GM15510 (cell line): ENCODE results near the gene RUNX3.

Source experiments
- POLR2A ChIP-seq: IDR thresholded peaks from 3 replicates; pipeline ENCODE4 v1.6.1; 2011; ENCODE audit warnings: borderline replicate concordance; ENCODE audit not compliant: insufficient read length; ENCODE audit errors: extremely low read depth

Gene RUNX3

GRCh38 chr1:24929398-24930259, 447 bp downstream of the RUNX3 start:
- TF ChIP-seq POLR2A: no peak

GRCh38 chr1:24928689-24929397, 1.2 kb downstream of the RUNX3 start:
- peak; percentile 18 for TF ChIP-seq POLR2A

- no peak for TF ChIP-seq POLR2A
These were observed 1.9 kb downstream of the RUNX3 start for GRCh38 chr1:24927988-24928688.

- no peak for TF ChIP-seq POLR2A
These were observed 2.6 kb downstream of the RUNX3 start for GRCh38 chr1:24927473-24927872.

GRCh38 chr1:24926563-24927249, 3.4 kb downstream of the RUNX3 start:
- no peak for TF ChIP-seq POLR2A

GRCh38 chr1:24925963-24926362, 4.1 kb downstream of the RUNX3 start:
- no peak for TF ChIP-seq POLR2A

- no peak for TF ChIP-seq POLR2A
These were observed 4.8 kb downstream of the RUNX3 start for GRCh38 chr1:24925082-24925779.

GRCh38 chr1:24923485-24924113, 6.5 kb downstream of the RUNX3 start:
- peak; percentile 32 for TF ChIP-seq POLR2A

- no peak for TF ChIP-seq POLR2A
These were observed 8.0 kb downstream of the RUNX3 start for GRCh38 chr1:24921938-24922662.

GRCh38 chr1:24921412-24921811, 8.7 kb downstream of the RUNX3 start:
- no peak for TF ChIP-seq POLR2A

- TF ChIP-seq POLR2A: no peak
These were observed 9.5 kb downstream of the RUNX3 start for GRCh38 chr1:24920533-24920925.

- TF ChIP-seq POLR2A: no peak
These were observed 10.1 kb downstream of the RUNX3 start for GRCh38 chr1:24919791-24920532.

GRCh38 chr1:24918995-24919605, 11.0 kb downstream of the RUNX3 start:
- TF ChIP-seq POLR2A: no peak

- no peak for TF ChIP-seq POLR2A
These were observed 11.7 kb downstream of the RUNX3 start for GRCh38 chr1:24918370-24918769.
